ENCODE data around the gene MAP3K6.

DNA sequence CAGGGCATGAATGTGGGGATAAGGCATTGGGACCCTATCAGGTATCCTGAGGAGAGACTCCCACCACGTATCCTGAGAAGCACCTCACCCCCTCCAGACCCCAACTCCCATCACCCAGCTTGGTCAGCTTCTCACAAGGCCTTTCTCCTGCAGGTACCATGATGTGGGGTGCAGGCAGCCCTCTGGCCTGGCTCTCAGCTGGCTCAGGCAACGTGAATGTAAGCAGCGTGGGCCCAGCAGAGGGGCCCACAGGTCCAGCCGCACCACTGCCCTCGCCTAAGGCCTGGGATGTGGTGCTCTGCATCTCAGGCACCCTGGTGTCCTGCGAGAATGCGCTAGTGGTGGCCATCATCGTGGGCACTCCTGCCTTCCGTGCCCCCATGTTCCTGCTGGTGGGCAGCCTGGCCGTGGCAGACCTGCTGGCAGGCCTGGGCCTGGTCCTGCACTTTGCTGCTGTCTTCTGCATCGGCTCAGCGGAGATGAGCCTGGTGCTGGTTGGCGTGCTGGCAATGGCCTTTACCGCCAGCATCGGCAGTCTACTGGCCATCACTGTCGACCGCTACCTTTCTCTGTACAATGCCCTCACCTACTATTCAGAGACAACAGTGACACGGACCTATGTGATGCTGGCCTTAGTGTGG lies 27.0 kb upstream of the MAP3K6 start:
- TF ChIP-seq CTCF (IDR thresholded peaks at IDR 0.05; ENCODE audit: low read length) (no peak), EZH2 (optimal IDR thresholded peaks at IDR 0.05; ENCODE audit: low read depth, low read length) (no peak), EZH2phosphoT487 (IDR thresholded peaks at IDR 0.05; ENCODE audit: low read length) (no peak)

Data from MM.1S (cell line).